ENCODE data around the gene BAIAP2L1.

DNA sequence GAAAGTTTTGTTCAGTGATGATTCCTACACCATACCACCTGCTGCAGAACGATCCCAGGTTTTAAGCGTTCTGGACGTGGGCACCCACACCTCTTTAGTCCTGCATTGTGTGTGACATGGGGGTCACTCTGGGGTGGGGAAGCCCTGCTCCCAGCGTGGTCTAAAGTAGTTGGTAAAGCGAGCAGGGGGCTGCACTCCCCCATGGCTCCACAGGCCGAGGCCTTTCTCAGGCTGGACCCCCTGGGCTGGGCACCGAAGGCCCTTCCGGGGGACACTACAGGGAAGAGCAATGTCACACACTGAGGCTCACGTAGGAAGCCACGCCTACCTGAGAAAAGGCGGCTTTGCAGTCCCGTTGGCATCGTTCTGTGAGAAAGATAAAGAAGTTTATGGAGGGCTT, 107.1 kb downstream of the BAIAP2L1 start:
- TF ChIP-seq, protein P1, sequence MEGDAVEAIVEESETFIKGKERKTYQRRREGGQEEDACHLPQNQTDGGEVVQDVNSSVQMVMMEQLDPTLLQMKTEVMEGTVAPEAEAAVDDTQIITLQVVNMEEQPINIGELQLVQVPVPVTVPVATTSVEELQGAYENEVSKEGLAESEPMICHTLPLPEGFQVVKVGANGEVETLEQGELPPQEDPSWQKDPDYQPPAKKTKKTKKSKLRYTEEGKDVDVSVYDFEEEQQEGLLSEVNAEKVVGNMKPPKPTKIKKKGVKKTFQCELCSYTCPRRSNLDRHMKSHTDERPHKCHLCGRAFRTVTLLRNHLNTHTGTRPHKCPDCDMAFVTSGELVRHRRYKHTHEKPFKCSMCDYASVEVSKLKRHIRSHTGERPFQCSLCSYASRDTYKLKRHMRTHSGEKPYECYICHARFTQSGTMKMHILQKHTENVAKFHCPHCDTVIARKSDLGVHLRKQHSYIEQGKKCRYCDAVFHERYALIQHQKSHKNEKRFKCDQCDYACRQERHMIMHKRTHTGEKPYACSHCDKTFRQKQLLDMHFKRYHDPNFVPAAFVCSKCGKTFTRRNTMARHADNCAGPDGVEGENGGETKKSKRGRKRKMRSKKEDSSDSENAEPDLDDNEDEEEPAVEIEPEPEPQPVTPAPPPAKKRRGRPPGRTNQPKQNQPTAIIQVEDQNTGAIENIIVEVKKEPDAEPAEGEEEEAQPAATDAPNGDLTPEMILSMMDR (IDR thresholded peaks at IDR 0.05): no peak
- TF ChIP-seq EZH2phosphoT487 (IDR thresholded peaks at IDR 0.05) (no peak), EZH2 (IDR thresholded peaks at IDR 0.05) (no peak)
